SK-N-DZ (cell line): ENCODE data around the gene RPS6KB2.

Source experiments
- DNase-seq: peaks from one replicate; pipeline ENCODE4 v3.0.0-alpha.2; 2015; ENCODE audit warnings: low spot score

Gene RPS6KB2

GRCh38 chr11:67429038-67429668, 859 bp downstream of the RPS6KB2 start:
- DNase-seq, result no peak

GRCh38 chr11:67429722-67430121, 1.4 kb downstream of the RPS6KB2 start:
- no peak for DNase-seq

- DNase-seq, result no peak
These were observed 3.3 kb downstream of the RPS6KB2 start for GRCh38 chr11:67431346-67432249.

GRCh38 chr11:67432655-67433349, 4.5 kb downstream of the RPS6KB2 start:
- DNase-seq, result no peak

- no peak for DNase-seq
These were observed 5.5 kb downstream of the RPS6KB2 start for GRCh38 chr11:67433536-67434394.

- DNase-seq, result no peak
These were observed 6.1 kb downstream of the RPS6KB2 start for GRCh38 chr11:67434395-67434881.

- DNase-seq, result no peak
These were observed 6.9 kb downstream of the RPS6KB2 start for GRCh38 chr11:67435031-67435726.

- DNase-seq, result no peak
These were observed 7.6 kb downstream of the RPS6KB2 start for GRCh38 chr11:67435727-67436458.

GRCh38 chr11:67436459-67437081, 8.3 kb downstream of the RPS6KB2 start:
- DNase-seq, result peak; percentile 72

GRCh38 chr11:67437082-67437808, 9.0 kb downstream of the RPS6KB2 start, which contains the start of gene PTPRCAP:
Gene PTPRCAP, minus strand, starts transcription at chr11:67437682. Its CDS starts 63 bp downstream, at chr11:67437619.
- no peak for DNase-seq

GRCh38 chr11:67437809-67438157, 9.5 kb downstream of the RPS6KB2 start:
- no peak for DNase-seq

- no peak for DNase-seq
These were observed 10.0 kb downstream of the RPS6KB2 start for GRCh38 chr11:67438158-67438902.

DNA sequence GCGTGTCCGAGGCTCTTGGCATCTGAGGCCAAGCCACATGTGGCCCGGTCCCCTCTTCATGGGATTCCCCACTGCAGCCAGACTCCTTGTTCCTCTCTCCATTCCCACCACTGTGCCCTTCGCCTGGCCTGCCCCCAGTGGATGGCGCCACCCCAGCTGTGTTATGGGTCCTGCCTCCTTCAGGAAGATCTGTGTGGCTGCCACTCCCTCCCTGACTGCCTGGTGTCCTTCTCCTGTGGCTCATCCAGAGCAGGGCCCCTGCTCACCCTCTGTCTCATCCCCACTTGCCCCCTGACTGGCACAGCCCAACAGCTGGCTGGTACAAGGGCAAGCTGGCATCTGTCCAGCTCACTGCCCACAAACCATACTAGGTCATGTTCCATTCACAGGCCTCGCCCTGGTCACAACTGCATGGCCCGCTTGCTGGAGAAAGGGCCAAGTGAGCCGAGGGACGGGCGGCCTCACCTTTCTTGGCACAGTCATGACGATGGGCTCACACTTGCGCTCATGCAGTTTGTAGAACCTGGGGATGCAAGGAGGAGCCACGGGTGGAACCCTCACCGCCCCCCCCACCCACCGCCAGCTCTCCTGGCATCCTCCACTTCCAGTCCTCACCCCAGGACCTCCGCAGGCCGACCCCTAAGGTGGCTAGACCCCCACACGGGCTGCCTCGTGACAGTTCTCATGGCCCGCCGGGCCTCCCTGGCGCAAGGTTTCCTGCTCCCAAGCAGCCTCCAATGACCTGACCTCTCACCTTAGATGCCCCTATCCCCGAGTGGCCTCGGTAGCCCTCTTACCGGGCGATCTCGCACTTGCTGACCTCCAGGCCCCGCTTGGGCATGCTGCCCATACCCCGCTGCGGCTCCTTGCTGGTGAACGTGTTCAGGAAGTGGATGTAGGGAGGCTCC, 11.3 kb downstream of the RPS6KB2 start:
- DNase-seq, result no peak

GRCh38 chr11:67440229-67441097, 12.2 kb downstream of the RPS6KB2 start:
- no peak for DNase-seq

- DNase-seq, result no peak
These were observed 12.8 kb downstream of the RPS6KB2 start for GRCh38 chr11:67441098-67441563.
